Sigmoid colon (tissue), 3 donors: ENCODE data around the gene LRRC55.

Source experiments
- CTCF ChIP-seq, 4 experiments: fragments of 450-650 bp in 3 of 4; fragments of 200-600 bp in 1 of 4; IDR thresholded peaks; one replicate each; pipeline ENCODE4 v1.5.1; 2016 to 2019; ENCODE audit warnings: antibody characterized with exemption in 4 of 4, mild to moderate bottlenecking in 3 of 4, moderate library complexity in 2 of 4
- POLR2A ChIP-seq, 2 donors: fragments of 450-650 bp; IDR thresholded peaks; one replicate each; pipeline ENCODE4 v1.6.1; 2016; ENCODE audit warnings: antibody characterized with exemption in 2 of 2, mild to moderate bottlenecking in 2 of 2, moderate library complexity in 2 of 2

GRCh38 chr11:57223601-57224000 is 41.8 kb downstream of the LRRC55 start:
- TF ChIP-seq POLR2A (IDR thresholded peaks at IDR 0.05) (no peak), CTCF (IDR thresholded peaks at IDR 0.05) (no peak)
